ENCODE results near the gene JMJD6. TPM values are rescaled to one million over a fixed set of nuclear protein-coding genes. Genes with fewer than 3 reads are reported as not detected.

JMJD6 gene
- total RNA-seq, 1 donor from 2014 or later: 25.8 TPM

DNA sequence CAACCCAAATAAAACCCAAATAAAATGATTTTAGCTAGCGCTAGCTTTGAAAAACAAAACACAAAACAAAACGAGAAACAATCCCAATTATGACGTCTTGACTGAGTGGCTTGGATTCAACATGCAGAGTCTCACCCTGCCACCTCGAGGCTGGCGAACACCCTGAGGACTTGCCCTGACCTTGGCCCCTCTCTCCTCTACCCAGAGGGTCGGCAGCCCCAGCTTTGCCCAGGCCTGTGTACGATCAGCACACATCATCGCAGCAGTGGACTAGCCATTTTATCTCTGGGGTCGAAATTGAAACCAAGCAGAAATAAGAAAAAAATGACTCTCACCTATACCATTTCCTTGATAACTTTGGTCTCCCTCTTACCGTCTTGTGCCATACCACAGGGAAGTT is 4.9 kb downstream of the JMJD6 start:
- no peaks in the 10 kb centered on the region for H3K27me3 ChIP-seq (ENCODE audit: control insufficient read depth, insufficient read depth, low read length)
- H3K4me3 ChIP-seq (ENCODE audit: low read depth, low read length): no peak overlapping the region
- DNase-seq (ENCODE audit: low read depth): no peak
- TF ChIP-seq, protein P1, sequence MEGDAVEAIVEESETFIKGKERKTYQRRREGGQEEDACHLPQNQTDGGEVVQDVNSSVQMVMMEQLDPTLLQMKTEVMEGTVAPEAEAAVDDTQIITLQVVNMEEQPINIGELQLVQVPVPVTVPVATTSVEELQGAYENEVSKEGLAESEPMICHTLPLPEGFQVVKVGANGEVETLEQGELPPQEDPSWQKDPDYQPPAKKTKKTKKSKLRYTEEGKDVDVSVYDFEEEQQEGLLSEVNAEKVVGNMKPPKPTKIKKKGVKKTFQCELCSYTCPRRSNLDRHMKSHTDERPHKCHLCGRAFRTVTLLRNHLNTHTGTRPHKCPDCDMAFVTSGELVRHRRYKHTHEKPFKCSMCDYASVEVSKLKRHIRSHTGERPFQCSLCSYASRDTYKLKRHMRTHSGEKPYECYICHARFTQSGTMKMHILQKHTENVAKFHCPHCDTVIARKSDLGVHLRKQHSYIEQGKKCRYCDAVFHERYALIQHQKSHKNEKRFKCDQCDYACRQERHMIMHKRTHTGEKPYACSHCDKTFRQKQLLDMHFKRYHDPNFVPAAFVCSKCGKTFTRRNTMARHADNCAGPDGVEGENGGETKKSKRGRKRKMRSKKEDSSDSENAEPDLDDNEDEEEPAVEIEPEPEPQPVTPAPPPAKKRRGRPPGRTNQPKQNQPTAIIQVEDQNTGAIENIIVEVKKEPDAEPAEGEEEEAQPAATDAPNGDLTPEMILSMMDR (IDR thresholded peaks at IDR 0.05; ENCODE audit: insufficient read depth, low read length, poor library complexity, severe bottlenecking): no peak
- H3K36me3 ChIP-seq (ENCODE audit: control insufficient read depth, insufficient read depth, low read length): peaks cover 2% of the 10 kb centered on the region

DNA sequence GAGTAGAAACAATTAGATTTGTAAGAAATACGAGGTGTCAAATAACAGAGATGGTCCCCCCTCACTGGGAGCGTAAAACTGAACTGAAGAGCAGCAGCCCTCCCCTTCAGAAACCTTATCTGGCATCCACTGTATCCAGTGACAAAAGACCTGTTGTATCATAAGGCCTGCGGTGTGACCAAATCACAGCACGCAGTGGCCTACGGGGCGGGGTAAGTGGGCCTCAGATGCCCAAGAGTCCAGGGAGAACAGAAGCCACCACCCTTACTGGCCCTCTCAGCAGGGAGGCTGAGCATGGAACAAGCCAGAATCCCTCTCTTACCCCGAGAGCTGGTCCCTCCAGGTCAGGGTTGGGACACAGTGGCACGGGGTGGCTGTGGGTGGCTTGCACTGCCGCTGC is 5.5 kb downstream of the JMJD6 start:
- DNase-seq (ENCODE audit: low read depth): no peak
- Histone ChIP-seq H3K27me3 (ENCODE audit: control insufficient read depth, insufficient read depth, low read length) (no peaks in the 10 kb centered on the region), H3K4me3 (ENCODE audit: low read depth, low read length) (no peak overlapping the region), H3K36me3 (ENCODE audit: control insufficient read depth, insufficient read depth, low read length) (peaks cover 2% of the 10 kb centered on the region)
- TF ChIP-seq, protein P1 (IDR thresholded peaks at IDR 0.05; ENCODE audit: insufficient read depth, low read length, poor library complexity, severe bottlenecking): no peak

DNA sequence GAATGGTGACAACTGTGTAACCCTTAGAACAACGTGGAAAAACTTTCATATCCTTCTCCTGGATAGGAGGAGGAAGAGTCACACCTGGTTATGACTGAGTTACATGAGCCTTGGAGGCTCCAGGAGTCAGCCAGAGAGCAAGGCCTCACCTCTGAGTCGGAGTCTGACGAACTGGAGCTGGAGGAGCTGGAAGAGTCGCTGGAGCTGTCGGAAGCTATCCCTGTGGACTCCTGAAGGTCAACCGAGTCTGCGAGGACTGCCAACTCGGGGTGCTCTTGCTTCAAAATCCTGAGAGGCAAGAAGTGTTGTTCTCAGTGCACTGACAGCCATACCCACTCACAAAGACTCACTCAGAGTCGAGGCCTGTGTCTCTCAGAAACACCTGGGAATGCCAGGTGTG is 6.2 kb downstream of the JMJD6 start:
- H3K4me3 ChIP-seq (ENCODE audit: low read depth, low read length): no peak overlapping the region
- no peaks in the 10 kb centered on the region for H3K27me3 ChIP-seq (ENCODE audit: control insufficient read depth, insufficient read depth, low read length)
- DNase-seq (ENCODE audit: low read depth): no peak
- TF ChIP-seq, protein P1 (IDR thresholded peaks at IDR 0.05; ENCODE audit: insufficient read depth, low read length, poor library complexity, severe bottlenecking): no peak
- peaks cover 2% of the 10 kb centered on the region for H3K36me3 ChIP-seq (ENCODE audit: control insufficient read depth, insufficient read depth, low read length)

DNA sequence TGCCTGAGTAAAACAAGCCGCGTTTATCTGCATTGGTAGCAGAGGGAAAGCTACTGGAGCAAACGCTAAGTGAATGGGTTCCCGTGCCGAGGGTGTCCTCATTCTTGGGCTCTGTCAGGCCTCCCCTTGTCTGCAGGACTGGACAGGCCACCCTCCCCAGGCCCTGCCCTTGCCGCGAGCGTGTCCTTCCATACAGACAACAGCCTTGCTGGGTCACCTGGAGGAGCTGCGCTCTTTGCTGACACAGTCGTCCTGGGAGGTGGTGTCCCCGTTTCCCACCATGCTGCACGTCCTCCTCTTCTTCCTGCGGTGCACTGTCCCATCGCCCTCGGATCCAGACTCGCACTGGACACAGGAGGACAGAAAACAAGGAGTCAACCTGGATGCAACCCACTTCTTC is 7.9 kb downstream of the JMJD6 start:
- TF ChIP-seq, protein P1 (IDR thresholded peaks at IDR 0.05; ENCODE audit: insufficient read depth, low read length, poor library complexity, severe bottlenecking): no peak
- no peak for DNase-seq (ENCODE audit: low read depth)
- no peaks in the 10 kb centered on the region for H3K27me3 ChIP-seq (ENCODE audit: control insufficient read depth, insufficient read depth, low read length)
- H3K36me3 ChIP-seq (ENCODE audit: control insufficient read depth, insufficient read depth, low read length): peaks cover 1% of the 10 kb centered on the region
- no peak overlapping the region for H3K4me3 ChIP-seq (ENCODE audit: low read depth, low read length)

DNA sequence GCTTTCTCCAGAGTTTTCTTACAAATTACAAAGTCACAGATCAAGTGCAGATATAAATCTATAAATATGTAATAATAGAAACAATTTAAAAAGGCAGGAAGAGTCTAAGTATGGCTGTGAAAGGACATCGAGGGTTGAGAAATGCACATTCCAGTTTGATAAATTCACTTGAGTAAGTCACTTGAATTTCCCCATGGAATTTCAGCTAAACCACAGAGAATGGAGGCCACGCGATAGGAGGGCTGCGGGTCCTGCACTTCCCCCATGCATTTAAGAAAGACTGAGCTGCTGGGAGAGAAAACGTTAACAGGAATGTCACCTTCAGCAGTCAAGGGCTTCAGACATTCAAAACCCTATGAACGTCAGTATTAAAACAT is 9.6 kb downstream of the JMJD6 start:
- no peak for DNase-seq (ENCODE audit: low read depth)
- TF ChIP-seq, protein P1 (IDR thresholded peaks at IDR 0.05; ENCODE audit: insufficient read depth, low read length, poor library complexity, severe bottlenecking): no peak
- Histone ChIP-seq H3K36me3 (ENCODE audit: control insufficient read depth, insufficient read depth, low read length) (peaks cover 1% of the 10 kb centered on the region), H3K4me3 (ENCODE audit: low read depth, low read length) (no peak overlapping the region), H3K27me3 (ENCODE audit: control insufficient read depth, insufficient read depth, low read length) (no peaks in the 10 kb centered on the region)

DNA sequence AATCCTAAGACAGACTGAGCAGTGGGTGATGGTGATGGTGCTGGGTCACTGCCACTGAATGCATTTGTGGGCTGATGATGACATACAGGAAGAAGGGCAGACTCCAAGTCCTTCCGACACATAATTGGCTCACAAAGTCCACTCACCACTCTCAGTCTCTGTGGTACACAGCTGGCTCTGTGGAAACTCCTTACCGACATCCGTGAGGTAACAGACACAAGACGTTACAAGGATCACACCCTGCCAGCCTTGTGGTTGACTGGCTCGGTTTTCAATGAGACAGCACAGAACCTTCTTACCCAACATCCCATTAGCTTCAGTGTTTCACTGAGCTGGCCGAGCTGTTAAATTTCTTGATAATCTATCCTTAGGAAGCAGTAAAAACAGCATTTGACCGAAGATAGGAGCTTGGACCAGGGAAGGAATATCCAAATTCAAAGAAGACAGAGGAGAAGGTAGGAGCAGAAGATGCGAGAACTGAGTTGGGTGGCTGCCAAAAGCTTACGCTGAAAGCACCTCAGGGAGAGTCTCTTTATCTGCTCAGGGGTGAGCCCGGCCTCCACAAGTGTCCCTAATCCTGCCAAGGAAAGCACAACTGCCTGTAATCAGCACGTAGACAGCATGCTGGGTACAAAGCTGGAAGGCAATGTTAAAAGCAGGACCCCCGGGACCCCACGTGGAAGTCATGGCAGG is 10.1 kb downstream of the JMJD6 start:
- peak; percentile 85 for DNase-seq (ENCODE audit: low read depth)
- Histone ChIP-seq H3K4me3 (ENCODE audit: low read depth, low read length) (no peak overlapping the region), H3K27me3 (ENCODE audit: control insufficient read depth, insufficient read depth, low read length) (no peaks in the 10 kb centered on the region), H3K36me3 (ENCODE audit: control insufficient read depth, insufficient read depth, low read length) (peaks cover 1% of the 10 kb centered on the region)
- TF ChIP-seq, protein P1 (IDR thresholded peaks at IDR 0.05; ENCODE audit: insufficient read depth, low read length, poor library complexity, severe bottlenecking): no peak
